Measurements from ENCODE around the gene RAB40C. TPM values are rescaled to one million over a fixed set of nuclear protein-coding genes. Genes with fewer than 3 reads are reported as not detected.

The RAB40C gene
- total and polyA plus RNA-seq, 9 of the 15 experiments (the other 6 are each of a cell fraction or from before 2014, with no cell fraction given) = 0.17 to 23.4 (median 8.7) TPM

DNA sequence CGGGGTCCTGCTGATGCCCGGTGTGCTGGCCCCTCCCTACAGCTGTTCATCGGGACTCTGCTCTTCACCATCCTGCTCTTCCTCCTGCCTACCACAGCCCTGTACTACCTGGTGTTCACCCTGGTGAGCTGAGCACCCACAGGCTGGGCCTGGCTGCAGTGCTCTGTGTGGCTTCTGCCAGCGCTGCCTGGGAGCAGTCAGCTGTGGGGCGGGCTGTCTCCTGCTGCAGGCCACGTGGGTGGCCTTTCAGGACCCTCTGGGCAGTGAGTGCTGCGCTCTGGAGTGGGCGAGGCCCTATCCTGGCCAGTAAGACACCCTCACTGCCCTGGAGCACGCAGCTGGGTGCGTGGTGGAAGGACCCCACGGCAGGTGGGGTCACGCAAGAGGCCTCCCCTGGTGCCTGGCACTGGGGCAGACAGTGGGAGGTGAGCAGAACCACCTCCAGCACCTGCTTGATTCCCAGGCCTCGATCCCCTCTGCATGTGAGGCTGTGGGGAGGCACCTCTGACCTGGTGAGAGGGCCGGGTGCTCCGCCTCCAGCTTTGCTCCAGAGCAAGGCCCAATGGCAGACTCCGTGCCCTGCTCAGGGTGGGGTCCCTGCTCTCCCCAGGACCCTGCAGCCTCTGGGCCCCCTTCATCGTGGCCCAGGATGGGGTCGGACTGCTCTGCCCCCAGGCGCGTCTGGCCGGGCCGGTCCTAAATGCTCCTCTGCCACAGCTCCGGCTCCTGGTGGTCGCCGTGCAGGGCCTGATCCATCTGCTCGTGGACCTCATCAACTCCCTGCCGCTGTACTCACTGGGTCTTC is 9.5 kb upstream of the RAB40C start:
- Histone ChIP-seq H2AFZ (ENCODE audit: low read depth, low read length) (no peak overlapping the region), H3K9ac (ENCODE audit: insufficient read depth in 1 of 2, low read depth in 2 of 2, low read length in 2 of 2) (peak overlapping the region in 1 of 2 experiments; percentile 76; a peak in 2 of 4 replicates), H3K9me3 (replicated peaks; ENCODE audit: control insufficient read depth, insufficient read depth, low read depth, low read length) (no peaks in the 10 kb centered on the region), H3K36me3 (ENCODE audit: control insufficient read depth, insufficient read depth, low read length) (peaks cover 10% of the 10 kb centered on the region; the same call in 2 of the 3 replicates), H3K9me1 (ENCODE audit: control insufficient read depth, insufficient read depth, low read length) (peaks cover 3% of the 10 kb centered on the region), H3K27me3 (ENCODE audit: control insufficient read depth in 2 of 2, insufficient read depth in 2 of 2, low read length in 2 of 2) (no peaks in the 10 kb centered on the region), H3K27ac (ENCODE audit: extremely low read depth, low read depth, low read length) (no peak overlapping the region), H3K4me1 (replicated peaks in 1 of 2; ENCODE audit: control insufficient read depth in 2 of 2, insufficient read depth in 2 of 2, low read length in 2 of 2) (peaks cover 0 to 81% of the 10 kb centered on the region in 2 experiments; a peak in 4 of 5 replicates), H3K79me2 (ENCODE audit: control insufficient read depth, insufficient read depth, low read length) (no peaks in the 10 kb centered on the region), H4K20me1 (replicated peaks; ENCODE audit: control insufficient read depth, insufficient read depth, low read length) (peaks cover 14% of the 10 kb centered on the region), H3K4me2 (ENCODE audit: insufficient read depth, low read length) (no peak overlapping the region), H3K4me3 (no peak overlapping the region)
- FAIRE-seq (no peak), ATAC-seq (no peak), DNase-seq (ENCODE audit: extremely low read depth in 1 of 4, low spot score in 3 of 4) (no peak)
- intact Hi-C loops (cut with micrococcal nuclease) (no loop called here), in situ Hi-C loops (cut with MboI) (no loop called here)
- BruUV-seq (replicated peaks) = no TSS peak
- WGBS (ENCODE audit: insufficient coverage, low coverage, missing lambda C conversion rate) = 90% methylated on average over 27 of the region's 27 CpGs
- CTCF ChIA-PET (ENCODE audit: low intra/inter-chr PET ratio) = no interaction called here
- POLR2A ChIA-PET = interaction anchor here (0.5 to 2.1 kb wide), 7 partner anchors 10 to 295 kb away, joined by 3 to 5 read pairs (median 3); partner anchors contain the start of genes RAB40C and STUB1
- TF ChIP-seq DDX20 (tag; IDR thresholded peaks at IDR 0.05; ENCODE audit: low read depth) = no peak
- no peak for TF ChIP-seq ZNF717 (CRISPR knock-in tag; IDR thresholded peaks at IDR 0.05)
- TF ChIP-seq ARNT (IDR thresholded peaks at IDR 0.05) = no peak
- TF ChIP-seq KDM4B (IDR thresholded peaks at IDR 0.05; ENCODE audit: borderline replicate concordance in 2 of 2, low read depth in 1 of 2) = no peak
- peak; percentile 50 for TF ChIP-seq POLR2G (IDR thresholded peaks at IDR 0.05; ENCODE audit: low read depth, low read length)
- TF ChIP-seq TAF7 (tag; IDR thresholded peaks at IDR 0.05) = no peak
- no peak for TF ChIP-seq MCM7 (IDR thresholded peaks at IDR 0.05)
- TF ChIP-seq STAT5B (CRISPR knock-in tag; IDR thresholded peaks at IDR 0.05) = no peak
- TF ChIP-seq HMG20A (CRISPR knock-in tag; conservative IDR thresholded peaks at IDR 0.05) = no peak
- TF ChIP-seq, protein P1, sequence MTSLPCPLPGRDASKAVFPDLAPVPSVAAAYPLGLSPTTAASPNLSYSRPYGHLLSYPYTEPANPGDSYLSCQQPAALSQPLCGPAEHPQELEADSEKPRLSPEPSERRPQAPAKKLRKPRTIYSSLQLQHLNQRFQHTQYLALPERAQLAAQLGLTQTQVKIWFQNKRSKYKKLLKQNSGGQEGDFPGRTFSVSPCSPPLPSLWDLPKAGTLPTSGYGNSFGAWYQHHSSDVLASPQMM (CRISPR knock-in tag; IDR thresholded peaks at IDR 0.05) = no peak
- TF ChIP-seq ETV5 (CRISPR knock-in tag; IDR thresholded peaks at IDR 0.05; ENCODE audit: low read depth) = no peak
- no peak for TF ChIP-seq MAZ (CRISPR knock-in tag; conservative IDR thresholded peaks at IDR 0.05 in 1 of 2, IDR thresholded peaks at IDR 0.05 in 1 of 2)
- TF ChIP-seq EP400 (IDR thresholded peaks at IDR 0.05) = no peak
- TF ChIP-seq DACH1 (IDR thresholded peaks at IDR 0.05; ENCODE audit: partially characterized antibody) = no peak
- TF ChIP-seq, protein P2, sequence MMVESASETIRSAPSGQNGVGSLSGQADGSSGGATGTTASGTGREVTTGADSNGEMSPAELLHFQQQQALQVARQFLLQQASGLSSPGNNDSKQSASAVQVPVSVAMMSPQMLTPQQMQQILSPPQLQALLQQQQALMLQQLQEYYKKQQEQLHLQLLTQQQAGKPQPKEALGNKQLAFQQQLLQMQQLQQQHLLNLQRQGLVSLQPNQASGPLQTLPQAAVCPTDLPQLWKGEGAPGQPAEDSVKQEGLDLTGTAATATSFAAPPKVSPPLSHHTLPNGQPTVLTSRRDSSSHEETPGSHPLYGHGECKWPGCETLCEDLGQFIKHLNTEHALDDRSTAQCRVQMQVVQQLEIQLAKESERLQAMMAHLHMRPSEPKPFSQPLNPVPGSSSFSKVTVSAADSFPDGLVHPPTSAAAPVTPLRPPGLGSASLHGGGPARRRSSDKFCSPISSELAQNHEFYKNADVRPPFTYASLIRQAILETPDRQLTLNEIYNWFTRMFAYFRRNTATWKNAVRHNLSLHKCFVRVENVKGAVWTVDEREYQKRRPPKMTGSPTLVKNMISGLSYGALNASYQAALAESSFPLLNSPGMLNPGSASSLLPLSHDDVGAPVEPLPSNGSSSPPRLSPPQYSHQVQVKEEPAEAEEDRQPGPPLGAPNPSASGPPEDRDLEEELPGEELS (CRISPR knock-in tag; IDR thresholded peaks at IDR 0.05; ENCODE audit: borderline replicate concordance) = 0 out of 2 replicates have a peak, but pooled peaks have one; percentile 52
- TF ChIP-seq, protein P3, sequence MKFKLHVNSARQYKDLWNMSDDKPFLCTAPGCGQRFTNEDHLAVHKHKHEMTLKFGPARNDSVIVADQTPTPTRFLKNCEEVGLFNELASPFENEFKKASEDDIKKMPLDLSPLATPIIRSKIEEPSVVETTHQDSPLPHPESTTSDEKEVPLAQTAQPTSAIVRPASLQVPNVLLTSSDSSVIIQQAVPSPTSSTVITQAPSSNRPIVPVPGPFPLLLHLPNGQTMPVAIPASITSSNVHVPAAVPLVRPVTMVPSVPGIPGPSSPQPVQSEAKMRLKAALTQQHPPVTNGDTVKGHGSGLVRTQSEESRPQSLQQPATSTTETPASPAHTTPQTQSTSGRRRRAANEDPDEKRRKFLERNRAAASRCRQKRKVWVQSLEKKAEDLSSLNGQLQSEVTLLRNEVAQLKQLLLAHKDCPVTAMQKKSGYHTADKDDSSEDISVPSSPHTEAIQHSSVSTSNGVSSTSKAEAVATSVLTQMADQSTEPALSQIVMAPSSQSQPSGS (CRISPR knock-in tag; IDR thresholded peaks at IDR 0.05) = no peak
- TF ChIP-seq ZBTB7A (IDR thresholded peaks at IDR 0.05; ENCODE audit: borderline replicate concordance, control insufficient read depth, low read depth, low read length) = no peak
- no peak for TF ChIP-seq ZNF79 (CRISPR knock-in tag; IDR thresholded peaks at IDR 0.05; ENCODE audit: low read depth)
- TF ChIP-seq CAMTA2 (CRISPR knock-in tag; conservative IDR thresholded peaks at IDR 0.05) = no peak
